K562 (cell line): ENCODE results near the gene SHLD2. TPM values are rescaled to one million over a fixed set of nuclear protein-coding genes. Genes with fewer than 3 reads are reported as not detected.

Source experiments
- ATAC-seq: fragments of 200-7000 bp; cut with Tn5 transposase; 3 replicates; pipeline ENCODE4 v1.9.1; 2020; ENCODE audit warnings: moderate library complexity
- BruUV-seq: library from RNA; stranded (reverse); fragments of 400-500 nt; replicated peaks from 2 replicates; lab custom pipeline; 2021; lab: Mats Ljungman, UMichigan
- CTCF ChIA-PET: fragments of 300-600 bp; formaldehyde crosslinking; extraction: SDS; loops from one replicate; lab custom pipeline; 2021; ENCODE audit warnings: low intra/inter-chr PET ratio; lab: Yijun Ruan, JAX
- POLR2A ChIA-PET: fragments of 300-600, 350-650 bp; sonication (Branson Sonifier 250); formaldehyde crosslinking; extraction: SDS; loops from one replicate; lab custom pipeline; 2021; ENCODE audit warnings: antibody characterized with exemption, inconsistent platforms; lab: Yijun Ruan, JAX
- DNase-seq, 4 experiments: peaks; one replicate each; pipeline versions ENCODE4 v3.0.0 to v3.0.0-alpha.2; 2011 to 2018; ENCODE audit warnings: low spot score in 3 of 4, mixed read lengths in 3 of 4; ENCODE audit errors: extremely low read depth in 1 of 4
- FAIRE-seq: peaks from 2 replicates; lab custom pipeline; 2011; peaks lifted over from hg19 to GRCh38; lab: Jason Lieb, UNC
- H2AFZ ChIP-seq: 2 replicates; pipeline ENCODE4 v1.6.0; 2011; ENCODE audit warnings: low read depth, low read length, control low read depth, inconsistent platforms
- H3K27ac ChIP-seq: fragments of 200-600 bp; 3 replicates; pipeline ENCODE4 v1.8.0; 2011; ENCODE audit warnings: low read depth, mild to moderate bottlenecking, control low read depth, inconsistent platforms, low read length, moderate library complexity, mixed read lengths; ENCODE audit errors: extremely low read depth
- H3K27me3 ChIP-seq, 2 experiments: fragments of 300-600 bp in 1 of 2; 2 replicates in 1 of 2; 3 replicates in 1 of 2; pipeline versions ENCODE4 v1.6.0 to v1.8.0; 2011; ENCODE audit warnings: inconsistent platforms in 2 of 2, low read length in 2 of 2, mild to moderate bottlenecking in 1 of 2, mixed read lengths in 1 of 2, moderate library complexity in 1 of 2; ENCODE audit not compliant: control insufficient read depth in 2 of 2, insufficient read depth in 2 of 2
- H3K36me3 ChIP-seq: fragments of 300-600 bp; 3 replicates; pipeline ENCODE4 v1.8.0; 2011; ENCODE audit warnings: mild to moderate bottlenecking, low read length, inconsistent platforms; ENCODE audit not compliant: control insufficient read depth, insufficient read depth
- H3K4me1 ChIP-seq, 2 experiments: fragments of 200-600 bp in 1 of 2; replicated peaks in 1 of 2; 2 replicates in 1 of 2; 3 replicates in 1 of 2; pipeline versions ENCODE4 v1.5.1 to v1.8.0; 2011; ENCODE audit warnings: inconsistent platforms in 2 of 2, low read length in 2 of 2, mild to moderate bottlenecking in 1 of 2, mixed read lengths in 1 of 2, moderate library complexity in 1 of 2; ENCODE audit not compliant: control insufficient read depth in 2 of 2, insufficient read depth in 2 of 2
- H3K4me2 ChIP-seq: 2 replicates; pipeline ENCODE4 v1.6.1; 2011; ENCODE audit warnings: low read length, control low read depth, inconsistent platforms, mixed read lengths; ENCODE audit not compliant: insufficient read depth
- H3K4me3 ChIP-seq: fragments of 200-600 bp; sonication (generic), shearing (Covaris generic); 2 replicates; pipeline ENCODE4 v1.5.1; 2016; ENCODE audit warnings: control low read depth, inconsistent platforms
- H3K79me2 ChIP-seq: fragments of 200-600 bp; 3 replicates; pipeline ENCODE4 v1.8.0; 2011; ENCODE audit warnings: low read length, inconsistent platforms; ENCODE audit not compliant: control insufficient read depth, insufficient read depth
- H3K9ac ChIP-seq, 2 experiments: 2 replicates each; pipeline versions ENCODE4 v1.6.0 to v1.6.1; 2011; ENCODE audit warnings: low read depth in 2 of 2, low read length in 2 of 2, control low read depth in 1 of 2, inconsistent platforms in 1 of 2, mild to moderate bottlenecking in 1 of 2, mixed read lengths in 1 of 2; ENCODE audit not compliant: insufficient read depth in 1 of 2
- H3K9me1 ChIP-seq: one replicate; pipeline ENCODE4 v1.6.0; 2011; ENCODE audit warnings: inconsistent platforms, mild to moderate bottlenecking, low read length, moderate library complexity; ENCODE audit not compliant: control insufficient read depth, insufficient read depth
- H3K9me3 ChIP-seq: replicated peaks from 2 replicates; pipeline ENCODE4 v1.5.1; 2011; ENCODE audit warnings: low read depth, low read length, inconsistent platforms; ENCODE audit not compliant: control insufficient read depth, insufficient read depth
- H4K20me1 ChIP-seq: replicated peaks from 2 replicates; pipeline ENCODE4 v1.6.1; 2011; ENCODE audit warnings: low read length, inconsistent platforms, mixed read lengths; ENCODE audit not compliant: control insufficient read depth, insufficient read depth
- CBFA2T3 ChIP-seq: fragments of 450-650 bp; IDR thresholded peaks from 2 replicates; pipeline ENCODE4 v1.6.1; 2017
- CHD4 ChIP-seq: fragments of 200-600 bp; sonication (generic); IDR thresholded peaks from 3 replicates; pipeline ENCODE4 v1.6.1; 2012; ENCODE audit warnings: low read depth, mild to moderate bottlenecking, mixed read lengths, low read length, inconsistent platforms; ENCODE audit not compliant: insufficient read depth, insufficient replicate concordance, poor library complexity, severe bottlenecking
- CREB1 ChIP-seq, 2 experiments: sonication (generic) in 1 of 2; formaldehyde crosslinking in 1 of 2; IDR thresholded peaks; 2 replicates each; pipeline versions ENCODE4 v1.6.1 to v1.8.0; 2012 to 2022; ENCODE audit warnings: inconsistent platforms in 1 of 2, mild to moderate bottlenecking in 1 of 2, missing genetic modification reagents in 1 of 2, moderate library complexity in 1 of 2
- ETV5 ChIP-seq: sonication (generic); formaldehyde crosslinking; IDR thresholded peaks from 2 replicates; pipeline ENCODE4 v1.4.0; 2020; ENCODE audit warnings: low read depth, mild to moderate bottlenecking, missing genetic modification reagents
- HES1 ChIP-seq: fragments of 450-650 bp; IDR thresholded peaks from 2 replicates; pipeline ENCODE4 v1.6.1; 2016; ENCODE audit warnings: low read depth, mild to moderate bottlenecking, moderate library complexity
- HEY1 ChIP-seq: fragments of 250-450 bp; sonication (Bioruptor Pico); IDR thresholded peaks from 2 replicates; pipeline ENCODE4 v1.5.0; 2020; ENCODE audit warnings: mild to moderate bottlenecking, moderate library complexity, borderline replicate concordance
- SMARCA5 ChIP-seq: fragments of 450-650 bp; IDR thresholded peaks from 2 replicates; pipeline ENCODE4 v1.6.1; 2016
- TRIM24 ChIP-seq, 2 experiments: fragments of 450-650 bp; IDR thresholded peaks; 2 replicates each; pipeline ENCODE4 v1.6.1; 2016
- ZBED1 ChIP-seq: IDR thresholded peaks from 2 replicates; pipeline ENCODE4 v1.6.1; 2014
- ZFP91 ChIP-seq: sonication (generic); formaldehyde crosslinking; IDR thresholded peaks from 2 replicates; pipeline ENCODE4 v1.8.0; 2022; ENCODE audit warnings: mild to moderate bottlenecking, missing genetic modification reagents
- ZHX1 ChIP-seq: fragments of 150-350 bp; conservative IDR thresholded peaks from 2 replicates; pipeline ENCODE4 v1.6.1; 2014; ENCODE audit warnings: low read length
- ZNF174 ChIP-seq: fragments of 250-450 bp; sonication (Bioruptor Pico); IDR thresholded peaks from 2 replicates; pipeline ENCODE4 v1.4.0; 2020; ENCODE audit warnings: mild to moderate bottlenecking
- ZNF224 ChIP-seq: sonication (generic); formaldehyde crosslinking; IDR thresholded peaks from 2 replicates; pipeline ENCODE4 v1.8.0; 2022; ENCODE audit warnings: mild to moderate bottlenecking, missing genetic modification reagents
- ZNF696 ChIP-seq: fragments of 250-450 bp; sonication (Bioruptor Pico); conservative IDR thresholded peaks from 2 replicates; pipeline ENCODE4 v1.4.0; 2020; ENCODE audit warnings: mild to moderate bottlenecking, moderate library complexity
- ZNF764 ChIP-seq: fragments of 250-450 bp; sonication (Bioruptor Pico); IDR thresholded peaks from 2 replicates; pipeline ENCODE4 v1.4.0; 2020; ENCODE audit warnings: low read depth, mild to moderate bottlenecking, moderate library complexity
- WGBS: fragments of 100-300 bp; shearing (Covaris generic); methylation state at CpG from one replicate; pipeline ENCODE4 v1.1.6; 2016; ENCODE audit warnings: low coverage, mixed read lengths; ENCODE audit not compliant: insufficient coverage; ENCODE audit errors: missing lambda C conversion rate; 5-methylcytosine and 5-hydroxymethylcytosine counted together
- in situ Hi-C: fragments of 300-500 bp; cut with MboI; formaldehyde crosslinking; loops from 4 replicates; pipeline ENCODE4 v1.15.0; 2018; ENCODE audit warnings: inconsistent platforms, mixed read lengths
- intact Hi-C: fragments of 100-400 bp; cut with micrococcal nuclease; formaldehyde crosslinking; loops from 2 replicates; pipeline ENCODE4 v1.14.2; 2022
- polyA plus RNA-seq, 8 experiments: library from polyadenylated mRNA; depleted of rRNA in 4 of 8; stranded (reverse) in 5 of 8; unstranded in 3 of 8; fragments of >200 nt; fragmentation: Nextera tagmentation in 2 of 8; fragmentation: Illumina TruSeq in 1 of 8; extraction: Ambion mirVana in 2 of 8; extraction: Trizol in 1 of 8; gene quantifications; 2 replicates each; pipeline versions ENCODE4 v1.2.1 to v1.2.3, GENCODE V29; 2011 to 2014; ENCODE audit warnings: inconsistent platforms in 1 of 8, missing spikeins in 1 of 8
- total RNA-seq, 7 experiments: library from RNA; depleted of rRNA in 6 of 7; stranded (reverse); fragments of >200 nt in 6 of 7; fragmentation: Illumina TruSeq in 2 of 7; extraction: Trizol in 2 of 7; gene quantifications; 2 replicates each; pipeline versions ENCODE4 v1.2.1 to v1.2.3, GENCODE V29; 2011 to 2021; ENCODE audit warnings: low replicate concordance in 1 of 7
- TF ChIP-seq, protein P1 (sequence below): IDR thresholded peaks from 3 replicates; pipeline ENCODE4 v1.6.1; 2011; ENCODE audit warnings: borderline replicate concordance, mild to moderate bottlenecking; ENCODE audit not compliant: insufficient read length, insufficient read depth

The SHLD2 gene
- total and polyA plus RNA-seq, 9 of the 15 experiments (the other 6 are each of a cell fraction or from before 2014, with no cell fraction given), result 21.6 to 51.2 (median 39.4) TPM

- no peak for TF ChIP-seq ZFP91
- no peak for TF ChIP-seq ZNF174
- no peak for TF ChIP-seq HEY1 (CRISPR knock-in tag)
Observed at GRCh38 chr10:87090779-87091178, 4.2 kb upstream of the SHLD2 start (continued).

DNA sequence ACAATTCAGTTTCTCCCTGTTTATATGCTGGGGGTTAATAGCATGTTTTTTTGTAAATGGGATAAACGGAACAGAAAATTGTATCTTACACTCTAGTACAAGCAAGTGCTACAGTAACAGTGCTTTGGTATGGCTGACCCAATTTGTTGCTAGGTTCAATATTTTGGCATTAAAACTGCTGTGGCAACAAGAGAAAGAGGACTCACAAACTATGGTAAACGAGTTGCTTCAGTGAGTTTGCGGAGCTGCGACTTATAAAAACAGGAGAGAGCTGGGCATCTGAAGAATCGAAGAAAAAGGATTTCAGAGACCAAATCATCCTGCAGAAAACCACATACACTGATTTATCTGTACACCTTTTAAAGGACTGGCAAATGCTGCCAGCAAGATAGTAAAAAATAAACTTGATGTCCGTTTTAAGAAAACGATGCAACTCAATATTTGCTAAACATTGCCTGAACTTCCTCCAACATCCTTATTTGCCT, 2.6 kb upstream of the SHLD2 start:
- Histone ChIP-seq H2AFZ (no peak overlapping the region), H3K4me2 (peak overlapping the region; percentile 88), H4K20me1 (peaks cover 4% of the 10 kb centered on the region; the same call in 1 of the 2 replicates), H3K9ac (peak overlapping the region; percentile 7 to 12; a peak in 1 of 4 replicates), H3K36me3 (peaks cover 35% of the 10 kb centered on the region; the same call in 2 of the 3 replicates), H3K9me1 (no peaks in the 10 kb centered on the region), H3K27ac (0 out of 3 replicates have a peak overlapping the region, but pooled peaks have one; percentile 94), H3K4me1 (peaks cover 6 to 14% of the 10 kb centered on the region in 2 experiments), H3K4me3 (peak overlapping the region; percentile 68), H3K27me3 (no peaks in the 10 kb centered on the region), H3K79me2 (peaks cover 94% of the 10 kb centered on the region), H3K9me3 (no peaks in the 10 kb centered on the region)
- ATAC-seq, result no peak
- no TSS peak for BruUV-seq
- FAIRE-seq, result no peak
- ChIA-PET POLR2A (interaction anchor here (0.7 to 1.4 kb wide), 3 partner anchors 10 to 153 kb away, joined by 3 to 5 read pairs (median 3); no protein-coding TSS in a partner anchor), CTCF (interaction anchor here (0.5 kb wide), 1 partner anchor 153 kb away, joined by 4 read pairs; no protein-coding TSS in a partner anchor)
- no peak for DNase-seq
- intact Hi-C loops (no loop called here), in situ Hi-C loops (no loop called here)
- WGBS, result 12% methylated on average over 7 of the region's 7 CpGs
- TF ChIP-seq ZHX1 (no peak), ZNF764 (CRISPR knock-in tag) (no peak), TRIM24 (IDR thresholded peaks at IDR 0.05) (no peak), CHD4 (no peak), CREB1 (IDR thresholded peaks at IDR 0.05) (no peak), CREB1 (CRISPR knock-in tag; IDR thresholded peaks at IDR 0.05) (no peak), ZBED1 (no peak), ZNF224 (CRISPR knock-in tag) (no peak), SMARCA5 (no peak), HES1 (no peak), ETV5 (CRISPR knock-in tag) (no peak), ZNF696 (CRISPR knock-in tag) (no peak), CBFA2T3 (no peak)
- TF ChIP-seq, protein P1, sequence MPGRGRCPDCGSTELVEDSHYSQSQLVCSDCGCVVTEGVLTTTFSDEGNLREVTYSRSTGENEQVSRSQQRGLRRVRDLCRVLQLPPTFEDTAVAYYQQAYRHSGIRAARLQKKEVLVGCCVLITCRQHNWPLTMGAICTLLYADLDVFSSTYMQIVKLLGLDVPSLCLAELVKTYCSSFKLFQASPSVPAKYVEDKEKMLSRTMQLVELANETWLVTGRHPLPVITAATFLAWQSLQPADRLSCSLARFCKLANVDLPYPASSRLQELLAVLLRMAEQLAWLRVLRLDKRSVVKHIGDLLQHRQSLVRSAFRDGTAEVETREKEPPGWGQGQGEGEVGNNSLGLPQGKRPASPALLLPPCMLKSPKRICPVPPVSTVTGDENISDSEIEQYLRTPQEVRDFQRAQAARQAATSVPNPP, result no peak
